ENCODE data around the gene PIGB. TPM values are rescaled to one million over a fixed set of nuclear protein-coding genes. Genes with fewer than 3 reads are reported as not detected.
"Not testable (repeated sequence)": the region's sequence is repeated elsewhere in the genome, so short reads cannot be mapped to it uniquely, and the experiment has no call there.

PIGB gene
- total RNA-seq, 1 donor from 2014 or later: 19.9 TPM

GRCh38 chr15:55284426-55284825 is 34.6 kb upstream of the PIGB start:
- intact Hi-C loops (cut with micrococcal nuclease): no loop called here
- peaks cover 31% of the 10 kb centered on the region for H3K36me3 Mint-ChIP-seq (ENCODE audit: low read depth)
- H3K27ac Mint-ChIP-seq: no peak overlapping the region
- H3K9me3 Mint-ChIP-seq: no peaks in the 10 kb centered on the region
- no peak for DNase-seq (ENCODE audit: low spot score)
- H3K4me3 Mint-ChIP-seq: no peak overlapping the region
- peaks cover 86% of the 10 kb centered on the region for H3K4me1 Mint-ChIP-seq (ENCODE audit: low read depth)
- H3K27me3 Mint-ChIP-seq (ENCODE audit: insufficient read depth): no peaks in the 10 kb centered on the region

- H3K27me3 Mint-ChIP-seq (ENCODE audit: insufficient read depth); H3K27ac Mint-ChIP-seq; DNase-seq (ENCODE audit: low spot score); H3K9me3 Mint-ChIP-seq; intact Hi-C loops (cut with micrococcal nuclease): not testable (repeated sequence)
- Mint-ChIP-seq H3K36me3 (ENCODE audit: low read depth) (peaks cover 25% of the 10 kb centered on the region), H3K4me1 (ENCODE audit: low read depth) (peaks cover 69% of the 10 kb centered on the region), H3K4me3 (peak overlapping the region; percentile 95)
Observed at GRCh38 chr15:55286442-55287189, 32.4 kb upstream of the PIGB start.

- Mint-ChIP-seq H3K27ac (peak overlapping the region; percentile 96), H3K4me3 (peak overlapping the region; percentile 95), H3K9me3 (no peaks in the 10 kb centered on the region), H3K4me1 (ENCODE audit: low read depth) (peaks cover 54% of the 10 kb centered on the region), H3K27me3 (ENCODE audit: insufficient read depth) (no peaks in the 10 kb centered on the region), H3K36me3 (ENCODE audit: low read depth) (peaks cover 25% of the 10 kb centered on the region)
- DNase-seq (ENCODE audit: low spot score): no peak
- intact Hi-C loops (cut with micrococcal nuclease): no loop called here
Observed at GRCh38 chr15:55288006-55288717, 30.9 kb upstream of the PIGB start.

- DNase-seq (ENCODE audit: low spot score): peak; percentile 30
- Mint-ChIP-seq H3K27ac (peak overlapping the region; percentile 96), H3K9me3 (no peaks in the 10 kb centered on the region), H3K4me1 (ENCODE audit: low read depth) (peaks cover 46% of the 10 kb centered on the region), H3K36me3 (ENCODE audit: low read depth) (peaks cover 25% of the 10 kb centered on the region), H3K4me3 (peak overlapping the region; percentile 95), H3K27me3 (ENCODE audit: insufficient read depth) (no peaks in the 10 kb centered on the region)
- intact Hi-C loops (cut with micrococcal nuclease): loop anchor here (1.0 kb wide), 2 partner anchors 47 to 92 kb away; no protein-coding TSS in a partner anchor
Observed at GRCh38 chr15:55289011-55289745, 29.8 kb upstream of the PIGB start.

- peaks cover 38% of the 10 kb centered on the region for H3K4me1 Mint-ChIP-seq (ENCODE audit: low read depth)
- H3K27me3 Mint-ChIP-seq (ENCODE audit: insufficient read depth): no peaks in the 10 kb centered on the region
- intact Hi-C loops (cut with micrococcal nuclease): loop anchor here (1.0 to 2.0 kb wide), 8 partner anchors 10 to 149 kb away; partner anchors contain the start of genes CCPG1, PIERCE2, PIGB and PIGBOS1
- no peaks in the 10 kb centered on the region for H3K9me3 Mint-ChIP-seq
- H3K4me3 Mint-ChIP-seq: peak within 1 kb of the TSS; percentile 95
- peak within 1 kb of the TSS; percentile 96 for H3K27ac Mint-ChIP-seq
- DNase-seq (ENCODE audit: low spot score): peak; percentile 80
- peaks cover 25% of the 10 kb centered on the region for H3K36me3 Mint-ChIP-seq (ENCODE audit: low read depth)
Observed at GRCh38 chr15:55289746-55290527, 29.1 kb upstream of the PIGB start, which contains the start of gene RAB27A. TSS of gene RAB27A (minus strand) at chr15:55289813. CDS start at chr15:55234934, 54,879 bp downstream.

GRCh38 chr15:55290528-55291057 is 28.4 kb upstream of the PIGB start:
- peak overlapping the region; percentile 91 for H3K27ac Mint-ChIP-seq
- H3K27me3 Mint-ChIP-seq (ENCODE audit: insufficient read depth): no peaks in the 10 kb centered on the region
- H3K4me1 Mint-ChIP-seq (ENCODE audit: low read depth): peaks cover 31% of the 10 kb centered on the region
- intact Hi-C loops (cut with micrococcal nuclease): loop anchor here (1.0 to 2.0 kb wide), 6 partner anchors 10 to 149 kb away; partner anchors contain the start of genes CCPG1, PIERCE2, PIGB and PIGBOS1
- H3K4me3 Mint-ChIP-seq: peak overlapping the region; percentile 86
- H3K9me3 Mint-ChIP-seq: no peaks in the 10 kb centered on the region
- DNase-seq (ENCODE audit: low spot score): peak; percentile 76
- peaks cover 22% of the 10 kb centered on the region for H3K36me3 Mint-ChIP-seq (ENCODE audit: low read depth)

GRCh38 chr15:55297315-55297714 is 21.7 kb upstream of the PIGB start:
- Mint-ChIP-seq H3K36me3 (ENCODE audit: low read depth) (no peaks in the 10 kb centered on the region), H3K27ac (no peak overlapping the region), H3K9me3 (no peaks in the 10 kb centered on the region), H3K4me1 (ENCODE audit: low read depth) (no peaks in the 10 kb centered on the region), H3K27me3 (ENCODE audit: insufficient read depth) (no peaks in the 10 kb centered on the region), H3K4me3 (no peak overlapping the region)
- no peak for DNase-seq (ENCODE audit: low spot score)
- intact Hi-C loops (cut with micrococcal nuclease): no loop called here

GRCh38 chr15:55302801-55303200 is 16.2 kb upstream of the PIGB start:
- H3K4me3 Mint-ChIP-seq; H3K9me3 Mint-ChIP-seq; H3K4me1 Mint-ChIP-seq (ENCODE audit: low read depth); DNase-seq (ENCODE audit: low spot score); H3K27ac Mint-ChIP-seq; H3K27me3 Mint-ChIP-seq (ENCODE audit: insufficient read depth); intact Hi-C loops (cut with micrococcal nuclease): not testable (repeated sequence)
- peaks cover 18% of the 10 kb centered on the region for H3K36me3 Mint-ChIP-seq (ENCODE audit: low read depth)

GRCh38 chr15:55319537-55320237 is 665 bp downstream of the PIGB start:
- no peaks in the 10 kb centered on the region for H3K9me3 Mint-ChIP-seq
- peak overlapping the region; percentile 100 for H3K4me3 Mint-ChIP-seq
- peak overlapping the region; percentile 99 for H3K27ac Mint-ChIP-seq
- intact Hi-C loops (cut with micrococcal nuclease): loop anchor here (1.0 to 10.0 kb wide), 6 partner anchors 29 to 925 kb away; partner anchors contain the start of genes CCPG1, PIERCE2 and RFX7
- peaks cover 30% of the 10 kb centered on the region for H3K36me3 Mint-ChIP-seq (ENCODE audit: low read depth)
- no peaks in the 10 kb centered on the region for H3K27me3 Mint-ChIP-seq (ENCODE audit: insufficient read depth)
- peaks cover 56% of the 10 kb centered on the region for H3K4me1 Mint-ChIP-seq (ENCODE audit: low read depth)
- DNase-seq (ENCODE audit: low spot score): no peak

GRCh38 chr15:55320238-55320550 is 1.2 kb downstream of the PIGB start:
- intact Hi-C loops (cut with micrococcal nuclease): no loop called here
- no peaks in the 10 kb centered on the region for H3K9me3 Mint-ChIP-seq

GRCh38 chr15:55320963-55321362 is 1.9 kb downstream of the PIGB start:
- H3K27me3 Mint-ChIP-seq (ENCODE audit: insufficient read depth): no peaks in the 10 kb centered on the region
- H3K9me3 Mint-ChIP-seq: no peaks in the 10 kb centered on the region
- H3K4me3 Mint-ChIP-seq: no peak overlapping the region
- intact Hi-C loops (cut with micrococcal nuclease): no loop called here
- H3K27ac Mint-ChIP-seq: no peak overlapping the region
- no peak for DNase-seq (ENCODE audit: low spot score)
- H3K4me1 Mint-ChIP-seq (ENCODE audit: low read depth): peaks cover 46% of the 10 kb centered on the region
- peaks cover 20% of the 10 kb centered on the region for H3K36me3 Mint-ChIP-seq (ENCODE audit: low read depth)

More at GRCh38 chr15:55320238-55320550, 1.2 kb downstream of the PIGB start:
- Mint-ChIP-seq H3K36me3 (ENCODE audit: low read depth) (peaks cover 25% of the 10 kb centered on the region), H3K4me1 (ENCODE audit: low read depth) (peaks cover 51% of the 10 kb centered on the region), H3K27ac (peak overlapping the region; percentile 40), H3K27me3 (ENCODE audit: insufficient read depth) (no peaks in the 10 kb centered on the region), H3K4me3 (peak overlapping the region; percentile 100)
- no peak for DNase-seq (ENCODE audit: low spot score)
